ENCODE measurements around the gene SLC2A1.

SLC2A1 gene

DNA sequence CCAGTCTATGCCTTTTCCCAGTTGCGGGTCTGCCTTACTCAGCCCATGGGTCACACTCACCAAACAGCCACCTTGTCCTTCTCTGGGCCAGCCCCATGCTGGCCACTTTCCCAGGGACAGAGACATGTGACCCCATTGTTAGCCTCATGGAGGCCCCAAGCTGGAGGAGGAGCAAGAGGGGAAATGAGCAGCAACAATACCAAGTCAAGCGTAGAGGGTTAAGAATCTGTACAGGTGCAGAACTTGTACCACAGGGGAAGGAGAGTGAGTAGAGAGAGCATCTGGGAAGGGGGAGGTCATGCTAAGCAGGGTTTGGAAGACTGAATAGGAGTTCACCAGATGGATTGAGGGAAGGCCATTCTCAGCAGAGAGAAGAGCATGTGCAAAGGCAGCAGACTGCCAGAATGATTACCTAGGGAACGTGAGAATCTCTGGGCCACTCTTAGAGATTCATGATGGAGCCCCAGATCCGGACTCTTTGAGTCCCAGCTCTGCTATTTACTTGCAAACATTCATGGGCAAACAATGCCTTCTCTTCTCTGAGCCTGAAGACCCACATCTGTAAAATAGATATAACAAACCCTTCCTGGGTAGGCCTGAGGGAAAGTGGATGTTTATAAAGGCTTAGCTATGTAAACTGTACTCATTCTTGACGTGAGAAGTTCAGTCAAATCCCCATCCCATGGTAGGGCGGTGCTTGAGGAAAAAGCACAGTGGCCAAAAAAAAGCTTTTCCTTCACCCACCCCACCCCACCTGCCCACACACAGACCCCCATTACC lies 2.8 kb upstream of the SLC2A1 start:
- no peak for DNase-seq (ENCODE audit: insufficient read length, low spot score)
- FAIRE-seq, result no peak

DNA sequence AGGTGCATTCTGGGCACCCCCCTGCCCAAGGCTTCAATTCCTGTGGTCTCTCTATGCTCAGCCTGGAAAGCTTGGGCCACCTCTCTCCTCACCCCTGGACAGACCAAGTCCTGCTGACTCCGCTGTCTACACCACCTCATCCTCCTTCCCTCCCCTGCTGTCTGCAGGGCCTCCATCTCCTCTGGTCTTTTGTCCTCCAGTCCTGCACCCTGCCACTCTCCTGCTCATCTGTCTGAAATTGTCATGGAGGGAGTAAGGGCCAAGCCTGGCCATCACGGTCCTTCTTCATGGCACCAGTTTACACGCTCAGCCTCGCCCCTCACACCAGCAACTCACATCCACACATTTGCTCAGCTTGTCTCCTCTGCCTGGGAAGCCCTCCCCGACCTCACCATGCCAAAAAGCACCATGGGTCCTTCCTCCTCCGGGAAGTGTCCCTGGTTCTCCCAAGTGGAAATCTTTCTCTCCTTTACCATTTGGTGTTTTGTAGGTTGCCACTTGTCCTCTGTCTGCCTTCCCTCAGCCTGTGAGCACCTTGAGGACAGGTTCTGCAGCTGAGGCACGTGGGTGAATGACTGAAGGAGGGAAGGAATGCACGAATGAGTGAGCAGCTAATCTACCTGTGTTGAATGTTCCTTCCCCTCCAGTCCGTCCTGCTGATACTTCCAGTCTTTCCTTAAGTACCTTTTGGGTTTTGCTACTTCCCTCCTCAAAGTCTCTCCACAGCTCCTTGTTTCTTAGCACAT lies 2.1 kb upstream of the SLC2A1 start:
- FAIRE-seq (no peak), DNase-seq (ENCODE audit: insufficient read length, low spot score) (no peak)

DNA sequence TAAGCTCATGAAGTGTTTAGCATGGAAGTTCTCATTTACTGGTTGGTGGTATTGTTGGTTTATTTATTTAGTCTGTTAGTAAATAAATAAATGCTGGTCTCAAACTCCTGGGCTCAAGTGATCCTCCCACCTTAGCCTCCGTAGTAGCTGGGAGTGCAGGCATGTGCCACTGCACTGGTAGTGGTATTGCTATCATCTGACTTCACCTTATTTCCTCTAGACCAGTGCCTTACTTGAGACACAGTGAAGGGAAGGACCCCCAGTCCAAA lies 1.4 kb upstream of the SLC2A1 start:
- no peak for DNase-seq (ENCODE audit: insufficient read length, low spot score)
- no peak for FAIRE-seq

DNA sequence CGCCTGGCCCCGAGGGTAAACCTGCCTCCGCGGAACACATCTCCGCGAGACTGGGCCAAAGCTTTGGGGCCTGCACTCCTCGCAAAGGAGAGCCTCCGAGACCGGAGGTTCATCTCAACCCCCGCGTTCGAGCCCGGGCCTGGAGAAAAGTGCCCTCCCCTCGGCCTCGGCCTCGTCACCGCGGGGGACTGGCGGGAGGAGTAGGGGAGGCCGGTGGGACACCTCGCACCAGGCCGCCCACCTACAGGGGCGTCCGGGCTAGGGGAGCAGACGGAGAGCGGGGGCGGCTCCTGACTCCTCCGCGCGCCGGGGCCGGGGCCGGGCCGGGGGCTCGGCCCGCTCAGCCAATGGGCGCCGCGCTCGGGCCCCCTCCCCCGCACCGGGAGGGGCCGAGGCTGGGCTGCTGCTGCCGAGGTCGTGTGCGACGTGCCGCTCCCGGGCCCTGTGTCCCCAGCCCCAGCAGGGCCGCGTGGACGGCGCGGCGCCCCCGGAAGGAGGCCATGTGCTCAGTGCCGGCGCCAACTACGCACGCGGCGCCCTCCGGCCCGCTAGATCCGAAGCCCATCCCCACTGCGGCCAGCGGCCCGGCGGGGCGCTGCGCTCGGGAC lies 684 bp downstream of the SLC2A1 start:
- DNase-seq (ENCODE audit: insufficient read length, low spot score) (no peak), FAIRE-seq (peak; percentile 72)

DNA sequence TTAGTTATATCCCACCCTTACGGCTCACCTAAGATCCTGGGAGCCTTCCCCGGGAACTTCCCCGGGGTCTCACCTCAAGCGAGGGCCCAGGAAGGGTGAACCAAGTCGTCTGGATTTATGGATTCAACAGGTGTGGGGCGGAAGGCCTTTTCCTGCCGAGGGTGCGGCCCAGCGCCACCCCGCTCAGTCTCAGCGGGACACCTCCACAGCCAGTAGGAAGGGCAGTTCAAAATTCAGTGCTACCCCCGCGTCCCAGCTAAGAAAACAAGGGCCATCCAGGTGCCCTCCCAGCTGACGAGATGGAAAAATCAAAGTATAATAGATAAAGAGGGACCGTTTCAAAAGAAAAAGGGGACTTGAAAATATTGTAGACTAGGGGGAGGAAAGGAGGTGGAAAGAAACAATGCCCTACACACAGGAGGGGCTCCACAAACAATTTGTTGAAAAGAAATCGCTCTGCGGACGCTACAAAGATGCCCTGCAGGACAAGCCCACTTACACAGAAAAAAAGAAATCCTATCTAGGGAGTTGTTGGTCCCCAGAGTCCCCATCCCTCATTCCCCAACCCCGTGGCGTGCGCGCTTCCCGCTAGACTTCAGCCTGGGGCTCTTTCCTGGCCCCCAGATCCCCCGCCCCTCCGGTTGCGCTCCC lies 1.3 kb downstream of the SLC2A1 start:
- FAIRE-seq, result no peak
- no peak for DNase-seq (ENCODE audit: insufficient read length, low spot score)

DNA sequence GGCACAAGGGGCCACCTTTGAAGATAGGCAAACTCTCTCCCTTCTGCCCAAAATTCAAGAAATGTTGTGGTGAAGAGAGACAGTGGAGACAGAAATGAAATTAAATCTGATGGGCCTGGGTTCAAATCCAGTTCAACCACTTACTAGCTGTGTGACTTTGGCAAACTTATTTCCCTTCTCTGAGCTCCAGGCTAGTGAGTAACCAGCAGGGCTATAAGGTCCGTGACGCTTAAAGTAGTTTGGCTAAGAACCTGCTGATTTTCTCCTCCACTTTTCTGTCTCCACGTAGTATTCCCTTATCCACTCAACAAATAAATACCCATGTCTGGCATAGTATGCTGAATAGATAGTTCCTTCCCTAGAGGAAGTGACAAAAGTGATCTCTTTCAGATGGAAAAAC lies 1.9 kb downstream of the SLC2A1 start:
- DNase-seq (ENCODE audit: insufficient read length, low spot score), result no peak
- no peak for FAIRE-seq

DNA sequence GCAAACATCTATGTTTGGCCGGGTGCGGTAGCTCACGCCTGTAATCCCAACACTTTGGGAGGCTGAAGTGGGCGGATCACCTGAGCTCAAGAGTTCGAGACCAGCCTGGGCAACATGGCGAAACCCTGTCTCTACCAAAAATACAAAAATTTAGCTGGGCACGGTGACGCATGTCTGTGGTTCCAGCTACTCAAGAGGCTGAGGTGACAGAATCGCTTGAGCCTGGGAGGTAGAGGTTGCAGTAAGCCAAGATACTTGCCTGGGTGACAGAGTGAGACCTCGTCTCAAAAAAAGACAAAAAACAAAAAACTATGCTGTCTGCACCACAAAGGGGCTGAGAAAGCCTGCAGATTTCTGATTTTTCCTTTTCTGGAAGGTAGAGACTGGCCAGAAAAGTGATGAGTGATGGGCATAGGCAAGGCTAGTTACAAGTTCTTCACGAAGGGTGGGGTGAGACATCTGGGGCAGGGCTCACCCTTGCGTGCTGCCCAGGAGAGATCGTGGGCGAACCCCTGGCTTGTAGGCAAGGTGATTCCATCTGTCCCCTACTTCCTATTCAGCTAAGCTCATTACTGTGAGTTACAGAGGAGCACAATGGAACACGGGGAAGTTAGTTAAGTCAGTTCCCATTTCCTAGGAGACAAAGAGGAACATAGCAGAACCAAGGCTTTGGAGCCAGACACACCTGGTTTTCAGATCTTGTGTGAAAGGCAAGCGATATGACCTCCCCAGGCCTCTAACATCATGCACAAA lies 3.2 kb downstream of the SLC2A1 start:
- FAIRE-seq, result no peak
- DNase-seq (ENCODE audit: insufficient read length, low spot score), result no peak

DNA sequence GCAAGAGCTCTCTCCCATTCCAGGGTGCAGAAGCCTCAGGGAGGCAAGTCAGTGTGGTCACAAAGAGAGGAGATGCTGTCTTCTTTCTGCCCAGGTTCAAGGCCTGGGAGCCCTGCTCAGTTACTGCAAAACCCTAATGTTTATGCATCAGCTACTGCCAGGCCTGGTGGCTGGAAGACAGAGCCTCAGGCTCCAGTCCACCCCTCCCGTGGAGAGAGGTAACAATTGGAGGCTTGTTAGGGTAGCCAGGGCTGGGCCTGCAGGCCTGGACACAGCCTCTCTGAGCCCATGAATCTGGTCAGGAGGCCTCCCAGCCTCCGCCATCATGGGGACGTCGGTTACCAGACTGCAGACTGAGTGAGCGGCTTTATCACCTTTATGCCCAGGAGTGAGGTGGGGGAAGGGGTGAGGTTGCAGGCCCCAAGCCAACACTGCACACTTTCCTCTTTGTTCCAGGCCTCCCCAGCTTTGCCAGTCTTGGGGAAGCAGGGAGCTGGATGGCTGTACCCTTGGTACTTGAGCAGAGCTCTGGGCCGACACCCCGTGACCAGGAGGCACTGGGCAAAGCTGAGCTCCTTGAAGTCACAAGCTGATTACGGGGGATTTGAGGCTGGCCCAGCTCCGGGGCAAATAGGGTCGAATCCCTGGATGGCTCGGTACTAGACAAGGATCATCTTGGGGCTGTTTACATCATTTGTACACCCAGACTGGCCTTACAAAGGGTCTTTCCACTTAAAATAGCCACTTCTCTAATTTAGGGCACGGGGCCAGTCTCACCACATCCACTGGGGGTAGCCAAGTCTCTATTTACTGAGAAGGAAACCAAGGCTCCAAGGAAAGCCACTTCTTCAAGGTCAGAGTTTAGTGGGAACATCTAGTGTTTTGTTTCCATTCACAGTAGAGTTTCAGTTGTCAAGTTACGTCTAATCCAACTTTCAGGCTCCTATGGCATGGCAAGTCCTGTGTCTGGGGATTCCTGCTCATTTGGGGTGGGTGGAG lies 5.2 kb downstream of the SLC2A1 start:
- DNase-seq (ENCODE audit: insufficient read length, low spot score) (no peak), FAIRE-seq (no peak)

DNA sequence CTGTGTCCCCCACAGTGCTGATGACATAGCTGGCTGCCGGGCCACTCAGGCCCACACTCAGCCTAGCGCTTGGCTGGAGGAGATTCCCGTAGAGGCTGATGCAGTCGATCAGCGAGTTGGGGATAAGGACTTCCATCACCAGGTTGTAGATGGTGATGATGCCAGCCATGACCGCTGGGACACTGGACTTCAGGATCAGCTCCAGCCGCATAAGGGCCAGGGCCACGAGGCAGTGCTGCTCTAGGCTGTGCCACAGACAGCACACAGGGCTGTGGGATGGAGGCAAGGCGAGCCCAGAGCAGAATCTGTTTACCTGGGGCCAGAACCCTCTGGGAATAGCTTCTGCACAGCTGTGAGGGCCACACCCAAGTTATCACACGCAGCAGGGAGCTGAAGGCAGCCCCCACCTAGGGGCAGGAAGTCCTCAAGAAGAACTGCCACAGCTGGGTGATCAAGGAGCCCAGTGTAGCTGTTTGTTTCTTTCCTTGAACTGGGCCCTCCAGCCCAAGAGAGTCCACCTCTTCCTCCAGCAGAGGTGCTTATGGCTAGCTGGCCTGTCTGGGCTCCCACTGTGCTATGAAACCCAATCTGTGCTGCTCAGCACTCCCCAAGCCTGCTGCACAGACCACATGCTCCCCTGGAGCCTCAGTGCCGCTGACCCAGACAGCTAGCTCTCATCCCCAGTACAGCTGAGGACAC lies 6.2 kb downstream of the SLC2A1 start:
- no peak for DNase-seq (ENCODE audit: insufficient read length, low spot score)
- FAIRE-seq, result no peak

DNA sequence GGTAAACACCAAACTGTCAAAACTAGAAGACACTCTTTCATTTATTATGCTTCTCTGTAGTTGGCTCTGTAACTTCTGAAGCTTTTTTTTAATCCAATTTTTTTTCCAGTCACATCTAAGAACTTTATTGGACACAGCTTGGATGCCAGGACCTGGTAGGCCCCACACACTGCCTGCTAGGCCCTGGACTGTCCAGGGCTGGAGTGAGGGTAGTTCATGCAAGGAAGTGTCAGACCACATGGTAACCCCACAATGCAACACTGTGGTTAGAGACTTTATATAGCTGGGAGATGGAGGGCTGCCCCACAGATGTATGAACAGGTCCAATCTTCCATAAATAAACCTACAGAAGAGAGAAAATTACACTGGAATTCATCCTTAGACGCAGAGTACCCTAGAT lies 7.1 kb downstream of the SLC2A1 start:
- FAIRE-seq, result no peak
- DNase-seq (ENCODE audit: insufficient read length, low spot score), result no peak

DNA sequence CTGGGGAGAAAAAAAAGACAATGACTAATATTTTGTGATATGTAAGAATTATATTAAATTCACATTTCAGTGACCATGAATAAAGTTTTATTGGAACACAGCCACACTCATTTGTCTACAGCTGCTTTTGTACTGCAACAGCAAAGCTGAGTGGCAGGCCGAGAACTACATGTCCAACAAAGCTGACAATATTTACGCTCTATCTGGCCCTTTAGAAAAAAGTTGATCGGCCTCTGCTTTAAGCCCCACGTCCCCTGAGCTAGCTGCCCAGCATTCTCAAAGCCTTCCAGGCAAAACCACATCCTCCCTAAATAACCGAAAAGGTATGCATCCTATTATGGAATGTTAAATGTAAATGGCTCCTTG lies 8.6 kb downstream of the SLC2A1 start:
- no peak for FAIRE-seq
- DNase-seq (ENCODE audit: insufficient read length, low spot score), result no peak

DNA sequence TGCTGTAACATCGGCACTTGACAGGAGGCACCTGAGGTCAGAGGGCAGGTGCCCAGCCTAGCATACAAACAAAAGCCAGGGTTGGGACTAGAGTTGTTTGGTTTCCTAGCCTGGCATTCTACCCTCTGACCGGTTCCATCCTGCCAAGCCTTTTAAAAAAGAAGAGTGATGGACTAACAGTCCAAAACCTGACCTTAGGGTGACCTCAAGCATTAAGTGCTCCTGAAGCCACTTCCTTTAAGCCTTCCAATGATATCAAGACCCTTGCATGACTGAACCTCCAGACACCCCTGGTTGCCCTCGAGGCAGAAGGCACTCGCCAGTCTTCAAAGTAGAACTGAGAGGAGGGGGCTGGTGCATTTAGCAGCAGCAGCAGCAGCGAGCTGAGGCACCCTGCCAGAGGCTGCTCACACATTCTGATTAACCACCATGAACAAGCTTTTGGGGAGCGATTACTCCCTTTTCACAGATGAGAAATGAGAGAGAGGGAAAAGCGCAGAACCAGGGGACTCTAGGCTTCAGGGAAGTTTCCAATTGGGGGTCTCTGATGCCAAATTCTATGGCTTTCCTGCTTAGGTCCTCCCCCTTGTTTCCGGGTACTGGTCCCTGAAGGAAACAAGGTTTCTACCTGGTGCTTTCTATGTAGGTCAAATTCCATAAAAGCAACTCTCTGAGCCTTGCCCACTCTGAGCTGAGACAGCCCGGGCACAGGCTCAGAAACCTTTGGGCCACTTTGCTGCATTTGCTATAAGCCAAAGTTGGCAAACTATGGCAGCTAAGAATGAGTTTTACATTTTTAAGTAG lies 9.2 kb downstream of the SLC2A1 start:
- DNase-seq (ENCODE audit: insufficient read length, low spot score), result no peak
- no peak for FAIRE-seq

DNA sequence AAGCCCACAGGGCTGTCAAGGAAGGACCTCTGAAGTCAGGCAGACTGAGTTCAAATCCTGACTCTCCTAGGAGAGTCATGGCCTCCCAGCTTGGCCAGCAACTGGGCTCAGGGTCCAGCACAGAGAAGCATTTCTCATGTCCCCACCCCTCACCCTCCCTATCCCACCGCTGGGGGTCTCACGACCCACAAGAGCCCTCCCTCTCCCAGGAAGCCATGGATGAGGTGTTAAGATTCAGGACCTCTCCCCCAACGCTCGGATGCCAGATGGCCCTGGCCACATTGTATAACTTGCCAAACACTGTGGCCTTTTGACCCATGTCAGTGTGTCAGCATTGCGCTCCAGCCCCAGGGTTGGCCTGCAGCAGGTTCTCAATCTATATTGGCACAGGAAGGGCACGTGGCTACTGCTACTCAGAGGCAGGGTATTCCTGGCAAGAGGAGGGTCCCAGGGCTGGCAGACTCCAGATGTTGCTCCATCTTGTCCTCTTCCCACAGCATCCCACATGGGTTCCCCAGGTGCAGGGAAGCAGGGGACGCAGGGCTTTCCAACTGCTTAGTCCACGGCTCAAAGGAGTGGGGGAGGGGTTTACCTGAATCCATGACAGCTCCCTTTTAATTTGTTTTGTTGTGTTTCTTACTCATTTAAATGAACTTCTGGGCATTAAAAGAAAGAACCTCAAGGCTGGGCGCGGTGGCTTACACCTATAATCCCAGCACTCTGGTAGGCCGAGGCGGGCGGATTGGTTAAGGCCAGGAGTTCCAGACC lies 10.5 kb downstream of the SLC2A1 start:
- DNase-seq (ENCODE audit: insufficient read length, low spot score) (no peak), FAIRE-seq (no peak)

DNA sequence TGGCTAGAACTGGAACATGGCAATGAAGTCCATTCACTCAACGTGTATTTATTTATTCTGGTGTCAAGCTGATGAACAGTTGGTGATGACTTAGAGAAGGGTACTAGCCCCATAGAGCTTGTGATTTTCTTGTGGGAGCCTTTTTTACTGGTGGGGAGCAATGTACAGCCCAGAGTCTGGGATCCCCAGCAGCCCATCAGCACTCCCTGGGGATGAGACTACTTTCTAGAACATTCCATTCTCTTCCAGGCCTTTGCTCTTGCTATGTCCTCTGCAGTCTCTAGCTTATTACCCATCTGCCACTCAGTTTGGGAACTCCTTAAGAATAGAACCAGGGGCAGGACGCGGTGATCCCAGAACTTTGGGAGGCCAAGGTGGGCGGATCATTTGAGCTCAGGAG lies 11.6 kb downstream of the SLC2A1 start:
- no peak for FAIRE-seq
- no peak for DNase-seq (ENCODE audit: insufficient read length, low spot score)

DNA sequence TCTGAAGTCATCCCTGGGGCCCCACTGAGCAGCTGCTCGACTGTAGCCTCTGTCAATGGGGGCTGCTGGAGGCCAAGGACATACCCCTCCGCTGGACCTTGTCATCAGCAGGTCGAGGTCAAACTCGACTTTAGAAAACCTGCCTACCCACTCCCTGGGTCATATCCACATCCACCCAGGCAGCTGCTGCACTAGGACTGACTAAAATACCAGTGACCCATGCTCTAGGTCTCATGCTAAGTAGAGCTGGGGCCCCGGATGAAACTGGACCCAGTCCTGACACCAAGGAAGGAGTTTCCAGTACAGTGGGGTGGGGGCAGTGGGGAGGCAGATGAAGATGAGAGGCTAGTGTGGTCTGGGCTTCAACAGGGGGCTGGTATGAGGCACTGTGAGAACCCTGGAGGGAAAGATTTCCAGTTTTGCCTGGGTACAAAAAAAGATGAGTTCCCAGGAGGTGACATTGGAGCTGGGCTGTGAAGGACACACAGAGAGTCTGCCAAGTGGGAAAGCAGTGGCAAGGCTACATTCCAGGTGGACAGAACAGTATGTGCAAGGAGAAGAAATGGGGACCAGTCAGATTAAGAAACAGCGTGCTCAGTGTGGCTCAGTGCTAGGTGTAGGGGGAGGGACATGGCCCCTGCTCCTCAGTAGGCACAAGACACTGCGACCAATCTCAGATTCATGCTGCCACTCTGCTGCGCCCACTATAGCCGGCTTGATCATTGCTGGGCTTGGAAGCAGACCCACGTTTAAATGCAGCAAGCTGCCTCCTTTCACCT lies 12.4 kb downstream of the SLC2A1 start:
- DNase-seq (ENCODE audit: insufficient read length, low spot score) (no peak), FAIRE-seq (no peak)

DNA sequence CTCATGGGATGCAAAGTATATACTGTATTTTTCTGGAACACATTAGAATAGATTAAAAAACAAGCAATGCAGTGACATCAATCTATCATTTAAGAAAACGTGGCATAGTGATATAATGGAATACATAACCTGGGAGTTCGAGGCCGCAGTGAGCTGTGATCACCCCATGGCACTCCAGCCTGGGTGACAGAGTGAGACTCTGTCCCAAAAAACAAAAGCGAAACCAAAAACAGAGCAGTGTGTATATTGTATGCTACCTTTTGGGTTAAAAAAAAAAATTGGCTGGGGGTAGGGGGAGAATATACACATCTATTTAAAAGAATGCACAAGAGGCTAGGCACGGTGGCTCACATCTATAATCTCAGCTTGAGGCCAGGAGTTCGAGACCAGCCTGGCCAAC lies 13.5 kb downstream of the SLC2A1 start:
- FAIRE-seq (no peak), DNase-seq (ENCODE audit: insufficient read length, low spot score) (no peak)

Measured in HTR-8/SVneo (cell line).